HG03378 (cell line): ENCODE data around the gene CNTLN.
"Not testable (repeated sequence)": the region's sequence is repeated elsewhere in the genome, so short reads cannot be mapped to it uniquely, and the experiment has no call there.

Experiments
- ATAC-seq: cut with Tn5 transposase; IDR thresholded peaks from one replicate; pipeline ENCODE4 v1.9.1; 2021; ENCODE audit warnings: mild to moderate bottlenecking, moderate library complexity; ENCODE audit not compliant: unreplicated experiment

CNTLN gene

GRCh38 chr9:17294822-17295624 lies 160.2 kb downstream of the CNTLN start:
- no peak for ATAC-seq

GRCh38 chr9:17315341-17315740 lies 180.5 kb downstream of the CNTLN start:
- no peak for ATAC-seq

DNA sequence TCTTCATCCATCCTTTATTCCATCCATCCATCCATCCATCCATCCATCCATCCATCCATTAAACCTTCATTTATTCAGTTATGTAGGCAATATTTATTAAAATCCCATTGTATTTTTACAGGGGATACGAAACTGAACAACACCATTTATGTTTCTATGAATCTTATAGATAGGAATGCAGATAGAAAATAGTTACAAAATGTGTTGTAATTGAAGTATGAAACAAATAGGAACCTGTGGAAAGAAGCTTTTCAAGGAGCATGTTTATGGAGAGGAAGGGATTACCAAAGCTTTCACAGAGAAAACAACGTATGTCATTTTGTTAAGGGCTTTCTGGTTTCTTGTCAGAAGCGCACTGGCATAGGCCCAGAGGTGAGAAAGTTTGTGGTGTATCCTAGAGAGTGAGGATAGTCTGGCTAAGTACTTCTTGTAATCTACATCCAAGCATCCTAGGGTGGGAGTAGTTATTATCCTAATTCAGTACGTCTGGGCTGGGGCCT lies 184.0 kb downstream of the CNTLN start:
- no peak for ATAC-seq

GRCh38 chr9:17319864-17320263 lies 185.0 kb downstream of the CNTLN start:
- ATAC-seq, result no peak

GRCh38 chr9:17322882-17323864 lies 188.3 kb downstream of the CNTLN start:
- no peak for ATAC-seq

DNA sequence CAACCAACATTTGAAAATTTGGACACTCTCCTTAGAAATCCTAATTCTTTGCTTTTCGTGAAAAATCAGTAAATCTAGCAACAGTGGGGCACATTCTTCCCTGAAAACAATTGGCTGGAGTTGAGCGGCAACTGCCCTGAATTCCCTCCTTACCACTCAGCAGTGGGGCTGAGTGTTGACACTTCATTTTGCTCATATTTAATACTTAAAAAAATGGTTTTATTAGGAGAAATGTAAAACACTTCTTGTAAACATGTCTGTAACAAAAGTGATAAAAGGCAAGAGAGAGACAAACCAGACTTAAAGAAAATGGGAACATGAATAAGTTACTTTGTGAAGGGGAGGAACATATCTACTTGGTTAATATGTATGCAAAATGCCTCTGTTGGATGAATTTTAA lies 193.5 kb downstream of the CNTLN start:
- no peak for ATAC-seq

- no peak for ATAC-seq
Measured at GRCh38 chr9:17330097-17330496, 195.3 kb downstream of the CNTLN start.

GRCh38 chr9:17332115-17332514 lies 197.3 kb downstream of the CNTLN start:
- ATAC-seq, result no peak

DNA sequence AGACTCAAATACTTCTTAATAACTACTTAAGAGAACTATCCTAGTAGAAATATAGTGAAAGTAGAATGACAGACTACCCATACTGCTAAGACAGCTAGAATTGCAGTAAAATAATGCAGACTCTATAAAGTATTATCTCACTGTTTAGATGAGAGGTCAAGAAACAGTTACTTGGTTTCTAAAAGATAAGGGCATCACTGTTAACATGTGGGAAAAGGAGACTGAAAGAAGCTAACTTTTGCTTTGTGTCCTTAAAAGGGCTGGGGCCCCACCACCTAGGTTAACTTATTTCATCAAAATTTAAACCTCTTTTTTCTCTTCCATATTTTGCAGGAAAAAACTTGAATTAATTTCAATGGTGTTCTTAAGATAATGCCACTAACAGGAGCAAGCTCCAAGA lies 204.3 kb downstream of the CNTLN start:
- ATAC-seq, result no peak

DNA sequence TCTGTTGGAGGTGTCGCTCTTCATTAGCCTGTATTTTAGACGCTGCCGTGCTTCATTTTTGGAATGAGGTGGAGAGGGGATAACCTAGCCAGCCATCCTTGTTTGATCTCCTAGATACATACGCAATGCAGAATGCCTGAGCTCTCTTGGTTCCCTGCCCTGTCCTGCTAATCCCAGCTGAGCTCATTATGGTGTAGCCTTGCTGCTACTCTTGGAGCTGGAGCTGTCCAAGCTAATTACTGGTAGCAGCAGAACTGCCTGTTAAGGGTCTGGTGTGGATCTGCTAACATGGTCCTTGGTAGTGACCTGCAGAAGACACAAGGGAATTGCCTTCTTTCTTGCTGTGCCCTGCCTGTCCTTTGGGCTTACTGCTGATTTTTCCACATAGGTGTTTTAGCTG lies 207.9 kb downstream of the CNTLN start:
- ATAC-seq, result no peak

DNA sequence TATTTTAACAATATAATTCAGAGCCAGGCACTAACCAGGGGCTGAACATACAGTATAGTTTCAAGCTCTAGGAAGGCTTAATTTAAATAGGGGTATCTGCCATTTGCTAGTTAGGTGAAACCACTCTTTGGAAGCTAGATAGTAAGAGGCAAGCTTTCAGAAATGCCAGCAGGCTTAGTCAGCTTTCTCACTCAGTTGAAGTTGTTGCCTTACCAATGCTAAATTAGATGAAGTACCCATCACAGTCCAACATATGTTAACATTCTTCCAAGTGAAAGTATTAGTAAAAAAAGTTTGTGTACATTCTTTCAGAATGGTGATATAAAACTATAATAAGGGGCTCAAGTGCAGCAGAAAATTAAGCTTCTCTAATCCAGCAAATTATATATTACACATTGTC lies 215.0 kb downstream of the CNTLN start:
- ATAC-seq, result no peak

DNA sequence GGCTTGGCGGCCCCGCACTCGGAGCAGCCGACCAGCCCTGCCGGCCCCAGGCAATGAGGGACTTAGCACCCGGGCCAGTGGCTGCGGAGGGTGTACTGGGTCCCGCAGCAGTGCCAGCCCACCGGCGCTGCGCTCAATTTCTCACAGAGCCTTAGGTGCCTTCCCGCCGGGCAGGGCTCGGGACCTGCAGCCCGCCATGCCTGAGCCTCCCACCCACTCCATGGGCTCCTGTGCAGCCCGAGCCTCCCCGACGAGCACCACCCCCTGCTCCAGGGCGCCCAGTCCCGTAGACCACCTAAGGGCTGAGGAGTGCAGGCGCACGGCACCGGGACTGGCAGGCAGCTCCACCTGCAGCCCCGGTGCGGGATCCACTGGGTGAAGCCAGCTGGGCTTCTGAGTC lies 219.2 kb downstream of the CNTLN start:
- not testable (repeated sequence) for ATAC-seq

- no peak for ATAC-seq
Measured at GRCh38 chr9:17361378-17361777, 226.5 kb downstream of the CNTLN start.

GRCh38 chr9:17367035-17367434 lies 232.2 kb downstream of the CNTLN start:
- no peak for ATAC-seq

GRCh38 chr9:17380126-17380861 lies 245.5 kb downstream of the CNTLN start:
- no peak for ATAC-seq

DNA sequence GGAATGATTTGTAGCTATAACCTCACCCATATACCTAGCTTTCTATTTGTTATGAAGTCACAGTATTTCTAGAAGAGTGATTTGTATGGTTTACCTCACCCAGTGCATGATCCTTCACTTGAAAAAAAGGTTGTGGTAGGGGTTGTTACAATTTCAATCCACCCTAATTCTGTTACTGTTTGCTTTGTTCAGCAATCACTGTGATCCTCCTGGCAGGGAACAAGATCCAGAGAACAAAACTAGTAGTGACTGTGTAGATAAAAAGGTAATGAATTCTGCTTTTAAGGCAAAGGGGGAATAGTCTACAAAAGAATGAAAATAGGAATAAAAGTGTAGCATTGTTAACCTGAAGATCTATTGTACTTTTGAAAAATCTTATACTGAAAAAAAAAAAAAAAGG lies 252.7 kb downstream of the CNTLN start:
- no peak for ATAC-seq

GRCh38 chr9:17389026-17389425 lies 254.2 kb downstream of the CNTLN start:
- no peak for ATAC-seq

DNA sequence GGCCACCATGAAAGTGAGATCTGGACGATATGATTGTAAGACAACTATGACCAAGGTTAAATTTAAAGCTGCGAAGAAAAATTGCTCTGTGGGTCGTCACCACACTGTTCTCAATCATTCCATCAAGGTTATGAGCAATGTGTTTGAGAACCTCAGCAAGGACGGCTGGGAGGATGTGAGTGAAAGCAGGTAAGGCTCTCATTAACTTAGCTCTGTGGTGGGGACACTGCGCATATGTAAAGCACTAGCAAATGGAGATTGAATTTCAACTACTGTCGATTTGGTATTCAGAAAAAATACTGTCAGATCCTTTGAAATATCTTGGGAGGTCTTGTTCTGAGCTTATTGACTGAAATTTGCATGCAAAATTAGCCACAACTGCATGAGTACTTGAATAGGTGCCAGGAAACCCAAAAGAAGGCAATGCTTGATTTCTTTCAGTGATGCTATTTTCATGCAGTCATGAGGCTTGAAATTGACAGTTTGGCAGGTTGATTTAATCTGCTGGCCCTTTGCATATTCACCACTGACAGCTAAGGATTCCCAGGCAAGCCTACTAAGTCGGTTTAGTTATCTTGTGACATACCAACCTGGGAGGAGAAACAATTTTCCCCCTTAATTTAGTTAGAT lies 260.2 kb downstream of the CNTLN start:
- no peak for ATAC-seq

- not testable (repeated sequence) for ATAC-seq
Measured at GRCh38 chr9:17397166-17397728, 262.4 kb downstream of the CNTLN start.

- ATAC-seq, result no peak
Measured at GRCh38 chr9:17398350-17398749, 263.5 kb downstream of the CNTLN start.
